ENCODE data around the gene MESP1.

Gene MESP1

GRCh38 chr15:89714775-89715174 is 36.3 kb downstream of the MESP1 start:
- TF ChIP-seq CTCF (IDR thresholded peaks at IDR 0.05; ENCODE audit: low read depth, low read length): no peak
- H3K4me3 ChIP-seq (ENCODE audit: low read depth, low read length): no peak overlapping the region

GRCh38 chr15:89707577-89707976 is 43.5 kb downstream of the MESP1 start:
- TF ChIP-seq CTCF (IDR thresholded peaks at IDR 0.05; ENCODE audit: low read depth, low read length): no peak
- H3K4me3 ChIP-seq (ENCODE audit: low read depth, low read length): no peak overlapping the region

- H3K4me3 ChIP-seq (ENCODE audit: low read depth, low read length): no peak overlapping the region
- no peak for TF ChIP-seq CTCF (IDR thresholded peaks at IDR 0.05; ENCODE audit: low read depth, low read length)
These were observed 46.6 kb downstream of the MESP1 start for GRCh38 chr15:89704411-89704810.
